HG03439 (cell line): ENCODE data around the gene CDYL.

ENCODE experiments used
- ATAC-seq: cut with Tn5 transposase; IDR thresholded peaks from one replicate; pipeline ENCODE4 v1.9.1; 2021; ENCODE audit warnings: mild to moderate bottlenecking, moderate library complexity; ENCODE audit not compliant: unreplicated experiment

The CDYL gene

GRCh38 chr6:4776131-4776492 lies at the start of gene CDYL:
CDYL (plus strand) TSS chr6:4776404; CDS start chr6:4776784, 380 bp downstream.
- peak; percentile 63 for ATAC-seq

- no peak for ATAC-seq
Measured at GRCh38 chr6:4726645-4727044, 49.6 kb upstream of the CDYL start.

DNA sequence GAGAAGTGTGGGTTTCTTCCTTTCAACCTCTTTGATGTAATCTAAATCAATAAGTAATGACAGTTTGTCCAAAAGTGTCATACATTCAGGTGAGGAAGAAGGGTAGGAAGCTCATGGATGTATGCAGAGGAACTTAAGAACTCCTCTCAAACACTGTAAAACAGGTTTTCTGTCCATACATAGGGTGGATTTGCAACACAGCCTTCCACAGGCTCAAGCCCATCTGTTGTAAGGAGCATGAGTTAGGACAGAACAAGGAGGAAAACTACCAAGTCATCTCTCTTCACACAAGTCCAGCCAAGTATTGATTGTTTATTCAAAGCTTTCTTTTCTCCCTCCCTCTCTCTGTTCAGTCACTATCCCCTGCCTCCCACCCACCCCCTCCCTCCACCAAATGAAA lies 49.0 kb upstream of the CDYL start:
- no peak for ATAC-seq

DNA sequence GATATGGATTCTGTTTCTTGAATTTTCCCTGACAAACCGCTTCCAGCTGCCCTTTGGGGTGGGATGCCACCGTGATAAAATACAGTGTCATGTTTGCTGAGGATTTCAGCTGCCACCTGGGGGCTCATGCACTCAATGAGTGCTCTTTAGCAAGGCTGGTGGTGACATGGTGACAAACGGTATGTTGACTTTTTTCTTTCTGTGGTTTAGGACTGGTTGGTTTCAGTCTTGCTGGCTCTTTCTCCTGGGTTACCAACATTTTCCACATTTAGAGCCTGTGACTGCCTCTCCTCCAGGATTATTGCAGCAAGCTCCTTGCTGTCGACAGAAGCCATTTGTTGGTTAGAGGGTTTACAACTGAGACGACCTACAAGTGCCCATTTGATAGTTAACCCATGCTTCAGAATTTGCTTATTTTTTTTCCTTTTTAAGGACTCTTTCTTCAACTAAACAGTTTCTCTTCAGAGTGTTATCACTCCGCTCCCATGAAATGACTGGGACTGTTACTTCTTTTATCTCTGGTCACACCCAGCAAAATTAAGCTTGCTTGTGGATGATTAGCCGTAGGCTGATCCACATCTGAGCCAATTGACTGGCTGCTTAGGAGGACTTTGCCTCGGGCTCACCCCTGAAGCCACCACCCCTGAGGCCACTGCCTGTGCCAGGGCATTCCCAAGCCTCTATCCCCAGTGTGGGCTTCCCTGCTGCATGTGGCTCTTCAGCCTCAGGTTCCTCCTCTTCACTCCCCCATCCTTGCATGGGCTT lies 48.4 kb upstream of the CDYL start:
- ATAC-seq, result no peak

DNA sequence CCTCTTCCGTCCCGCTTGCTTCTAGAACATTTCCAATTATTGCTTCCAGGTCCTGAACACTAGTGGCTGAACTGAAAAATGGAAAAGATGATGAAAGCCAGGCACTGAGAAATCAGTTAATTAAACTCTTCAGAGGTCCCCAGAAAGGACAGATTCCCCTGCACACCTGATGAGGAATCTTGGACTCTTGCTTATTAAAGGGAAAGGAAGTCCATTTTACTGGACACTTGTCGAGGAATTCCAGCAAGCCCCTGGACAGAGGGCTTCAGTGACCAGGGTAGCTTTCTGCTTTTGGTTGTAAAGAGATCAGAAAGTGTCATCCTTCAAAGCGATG lies 47.8 kb upstream of the CDYL start:
- no peak for ATAC-seq

- no peak for ATAC-seq
Measured at GRCh38 chr6:4728926-4729325, 47.3 kb upstream of the CDYL start.

DNA sequence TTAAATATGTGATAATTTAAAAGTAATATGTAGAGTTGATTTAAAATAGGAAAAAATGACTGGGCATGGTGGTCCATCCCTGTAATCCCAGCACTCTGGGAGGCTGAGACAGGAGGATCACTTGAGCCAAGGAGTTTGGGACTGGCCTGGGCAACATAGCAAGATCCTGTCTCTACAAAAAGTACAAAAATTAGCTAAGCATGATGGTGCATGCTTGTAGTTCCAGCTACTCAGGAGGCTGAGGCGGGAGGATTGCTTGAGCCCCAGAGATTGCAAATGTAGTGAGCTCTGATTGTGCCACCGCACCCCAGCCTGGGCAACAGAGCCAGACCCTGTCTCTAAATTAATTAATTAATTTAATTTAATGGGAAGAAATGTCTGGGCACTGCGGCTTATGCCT lies 44.2 kb upstream of the CDYL start:
- no peak for ATAC-seq

DNA sequence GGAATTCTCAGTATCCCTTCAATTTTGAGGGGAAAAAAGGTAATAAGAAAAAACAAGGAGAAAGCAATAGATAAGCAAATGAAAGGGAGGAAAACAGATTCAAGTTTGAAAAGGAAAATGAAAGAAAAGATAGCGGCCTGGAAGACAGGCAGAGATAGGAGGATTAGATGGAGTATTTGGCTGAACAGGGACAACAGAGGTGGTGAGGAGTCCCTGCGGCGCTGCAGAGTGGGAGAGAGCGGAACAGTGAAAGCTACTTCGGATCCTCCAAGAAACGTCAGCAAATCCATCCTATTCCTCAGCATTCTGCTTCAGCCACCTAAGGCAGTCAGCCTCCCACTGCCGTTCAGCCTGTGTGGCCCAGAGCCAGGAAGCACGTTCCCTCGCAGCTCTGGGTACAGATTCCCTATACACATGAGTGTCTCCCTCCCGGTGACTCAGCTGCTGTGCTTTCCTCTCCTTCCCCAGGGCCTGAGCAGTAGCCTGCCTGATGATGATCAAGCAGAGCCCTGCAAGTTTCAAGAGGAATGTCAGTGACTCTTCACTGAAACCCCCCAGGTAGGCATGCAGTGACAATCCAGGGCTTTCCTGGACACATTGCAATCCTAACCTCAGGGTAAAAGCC lies 43.4 kb upstream of the CDYL start:
- no peak for ATAC-seq

GRCh38 chr6:4736371-4736873 lies 39.8 kb upstream of the CDYL start:
- no peak for ATAC-seq

DNA sequence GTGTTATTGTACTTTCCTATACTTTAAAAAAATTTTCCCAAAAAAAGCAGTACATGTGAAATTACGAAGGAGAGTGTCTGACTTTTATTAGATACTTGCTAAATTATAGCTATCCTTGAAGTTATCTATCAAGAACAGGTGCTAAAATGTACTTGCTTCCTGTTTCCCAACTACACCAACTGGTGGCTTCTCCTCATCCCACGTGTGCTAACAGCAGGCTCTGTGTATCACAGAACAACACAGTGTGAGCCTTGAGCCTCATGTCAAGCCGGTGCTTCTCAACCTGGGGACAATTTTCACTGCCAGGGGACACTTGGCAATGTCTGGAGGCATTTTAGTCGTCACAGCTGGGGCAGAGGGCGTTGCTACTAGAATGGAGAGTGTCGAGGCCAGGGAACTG lies 36.2 kb upstream of the CDYL start:
- no peak for ATAC-seq

GRCh38 chr6:4743062-4743461 lies 33.1 kb upstream of the CDYL start:
- no peak for ATAC-seq

- no peak for ATAC-seq
Measured at GRCh38 chr6:4743926-4744325, 32.3 kb upstream of the CDYL start.

GRCh38 chr6:4747588-4747987 lies 28.6 kb upstream of the CDYL start:
- no peak for ATAC-seq

GRCh38 chr6:4751823-4752464 lies 24.3 kb upstream of the CDYL start:
- ATAC-seq, result no peak

DNA sequence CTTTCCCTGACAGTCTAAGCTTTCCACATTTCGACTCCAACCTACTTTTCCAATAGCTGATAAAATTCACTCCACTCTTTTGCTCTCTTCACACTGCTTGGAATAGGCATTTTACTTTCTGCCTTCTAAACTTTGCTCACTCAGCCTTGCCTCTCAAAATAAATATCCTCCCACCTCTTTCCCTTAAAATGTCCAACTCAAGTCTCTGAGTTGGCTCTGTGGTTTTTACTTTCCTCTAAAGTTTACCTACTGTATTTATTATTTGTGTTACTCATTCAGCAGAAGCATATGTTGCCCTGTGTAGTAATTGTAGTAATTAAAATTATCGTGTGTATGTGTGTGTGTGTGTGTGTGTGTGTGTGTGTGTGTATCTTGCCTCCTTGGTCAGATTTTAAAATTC lies 20.0 kb upstream of the CDYL start:
- ATAC-seq, result no peak

GRCh38 chr6:4759997-4760396 lies 16.2 kb upstream of the CDYL start:
- ATAC-seq, result no peak

DNA sequence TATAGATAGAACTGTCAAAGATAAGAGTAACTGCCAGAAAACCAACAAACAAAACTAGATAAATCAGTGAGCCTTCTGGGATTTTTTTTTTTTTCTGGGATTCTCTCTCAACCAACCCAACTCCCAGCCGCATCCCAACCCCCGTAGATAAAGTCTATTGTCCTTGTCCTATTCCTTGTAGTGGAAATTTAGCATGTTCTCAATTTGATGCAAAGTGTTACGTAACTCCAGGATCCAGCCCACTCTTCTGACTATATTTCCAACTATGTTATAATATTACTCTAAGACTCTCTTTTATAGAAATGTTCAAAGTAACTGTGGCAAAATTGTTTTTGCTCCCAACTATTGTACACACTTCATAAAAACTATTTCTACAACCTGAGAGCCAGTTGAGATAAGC lies 15.4 kb upstream of the CDYL start:
- ATAC-seq, result no peak

- ATAC-seq, result no peak
Measured at GRCh38 chr6:4762294-4762693, 13.9 kb upstream of the CDYL start.

DNA sequence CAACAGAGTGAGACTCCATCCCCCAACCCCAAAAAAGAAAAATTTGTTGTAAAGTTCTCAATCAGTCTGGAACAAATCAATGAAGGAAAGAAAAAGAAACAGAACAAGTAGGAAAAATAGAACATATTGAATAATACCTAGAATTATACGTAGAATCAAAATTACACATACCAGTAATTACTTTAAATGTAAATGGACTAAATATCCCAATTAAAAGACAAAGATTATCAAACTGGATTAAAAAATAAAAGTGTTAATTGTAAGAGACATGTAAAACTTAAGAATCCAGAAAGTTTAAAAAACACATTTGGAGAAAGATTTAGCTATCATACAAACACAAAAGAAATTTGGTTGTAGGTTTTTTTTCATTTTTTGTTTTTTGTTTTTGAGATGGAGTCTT lies 12.3 kb upstream of the CDYL start:
- no peak for ATAC-seq

- ATAC-seq, result no peak
Measured at GRCh38 chr6:4768815-4769214, 7.4 kb upstream of the CDYL start.

DNA sequence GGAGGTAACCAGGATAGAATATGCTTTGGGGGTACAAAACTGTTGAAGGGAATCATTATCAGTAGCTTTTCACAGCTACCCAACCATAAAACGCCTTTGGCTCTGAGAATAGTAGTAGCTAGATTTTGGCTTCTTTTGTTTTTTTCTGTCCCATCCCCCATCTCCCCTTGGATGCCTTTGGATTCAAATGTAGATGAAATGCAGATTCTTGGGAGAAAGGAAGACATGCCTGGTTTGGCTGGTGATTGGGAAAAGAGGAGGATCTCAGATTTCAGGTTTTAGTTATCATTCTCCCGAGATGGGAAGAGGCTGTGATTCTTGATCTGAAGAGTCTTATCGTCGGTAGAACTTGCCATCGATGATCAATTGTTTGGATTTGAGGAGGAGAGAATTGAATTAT lies 3.5 kb upstream of the CDYL start:
- no peak for ATAC-seq

DNA sequence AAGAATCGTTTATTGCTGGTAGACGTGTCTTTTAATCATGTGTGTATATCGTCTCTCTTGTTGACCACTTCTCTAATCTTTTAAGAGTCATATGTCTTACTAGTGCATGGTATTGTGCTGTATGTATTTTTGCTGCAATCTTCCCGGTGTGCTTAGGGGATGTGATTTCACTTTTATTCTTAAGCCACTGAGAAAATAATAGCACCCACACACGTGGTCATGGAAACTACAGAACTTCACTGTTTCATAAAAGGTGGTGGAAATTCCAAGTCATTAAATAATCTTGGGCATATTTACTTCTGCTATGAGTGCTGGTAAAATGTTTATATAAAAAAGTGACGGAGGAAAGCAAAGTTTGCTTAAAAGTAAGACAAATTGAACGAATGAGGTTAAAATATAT lies 3.0 kb upstream of the CDYL start:
- ATAC-seq, result no peak
